ENCODE measurements around the gene DGKD.

DGKD gene

DNA sequence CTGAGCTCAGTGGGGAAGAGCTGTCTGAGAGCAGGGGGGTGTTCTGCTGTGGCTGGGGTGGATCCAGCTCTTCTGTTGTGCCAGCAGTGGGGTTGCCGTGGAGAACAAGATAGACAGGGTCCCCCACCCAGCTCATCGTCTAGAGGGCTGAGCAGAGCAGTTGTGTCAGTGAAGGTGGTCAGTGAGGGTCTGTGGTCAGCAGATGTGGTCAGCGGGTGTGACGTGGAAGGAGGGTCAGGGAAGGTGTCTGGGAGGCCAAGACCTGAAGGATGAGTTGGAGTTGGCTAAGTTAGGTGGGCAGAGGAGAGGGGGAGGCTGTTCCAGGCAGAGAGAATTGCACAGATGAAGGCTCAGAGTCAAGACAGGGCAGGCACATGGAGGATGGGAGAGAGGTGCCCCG lies 103.1 kb downstream of the DGKD start:
- TF ChIP-seq, protein P1, sequence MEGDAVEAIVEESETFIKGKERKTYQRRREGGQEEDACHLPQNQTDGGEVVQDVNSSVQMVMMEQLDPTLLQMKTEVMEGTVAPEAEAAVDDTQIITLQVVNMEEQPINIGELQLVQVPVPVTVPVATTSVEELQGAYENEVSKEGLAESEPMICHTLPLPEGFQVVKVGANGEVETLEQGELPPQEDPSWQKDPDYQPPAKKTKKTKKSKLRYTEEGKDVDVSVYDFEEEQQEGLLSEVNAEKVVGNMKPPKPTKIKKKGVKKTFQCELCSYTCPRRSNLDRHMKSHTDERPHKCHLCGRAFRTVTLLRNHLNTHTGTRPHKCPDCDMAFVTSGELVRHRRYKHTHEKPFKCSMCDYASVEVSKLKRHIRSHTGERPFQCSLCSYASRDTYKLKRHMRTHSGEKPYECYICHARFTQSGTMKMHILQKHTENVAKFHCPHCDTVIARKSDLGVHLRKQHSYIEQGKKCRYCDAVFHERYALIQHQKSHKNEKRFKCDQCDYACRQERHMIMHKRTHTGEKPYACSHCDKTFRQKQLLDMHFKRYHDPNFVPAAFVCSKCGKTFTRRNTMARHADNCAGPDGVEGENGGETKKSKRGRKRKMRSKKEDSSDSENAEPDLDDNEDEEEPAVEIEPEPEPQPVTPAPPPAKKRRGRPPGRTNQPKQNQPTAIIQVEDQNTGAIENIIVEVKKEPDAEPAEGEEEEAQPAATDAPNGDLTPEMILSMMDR (IDR thresholded peaks at IDR 0.05; ENCODE audit: insufficient read depth, low read length), result no peak
- no peak for TF ChIP-seq POLR2AphosphoS5 (IDR thresholded peaks at IDR 0.05; ENCODE audit: low read depth)
- TF ChIP-seq GABPA (IDR thresholded peaks at IDR 0.05; ENCODE audit: low read depth), result no peak
- no peak for TF ChIP-seq SPI1 (IDR thresholded peaks at IDR 0.05; ENCODE audit: borderline replicate concordance, low read depth)
- no peak for DNase-seq (ENCODE audit: low read depth in 1 of 2, low spot score in 1 of 2)
- no peaks in the 10 kb centered on the region for H3K27me3 ChIP-seq (ENCODE audit: insufficient read depth, poor library complexity, severe bottlenecking)
- no peak overlapping the region for H3K4me3 ChIP-seq (replicated peaks; ENCODE audit: insufficient read depth, low read length)
- H3K27ac ChIP-seq (replicated peaks), result no peak overlapping the region

DNA sequence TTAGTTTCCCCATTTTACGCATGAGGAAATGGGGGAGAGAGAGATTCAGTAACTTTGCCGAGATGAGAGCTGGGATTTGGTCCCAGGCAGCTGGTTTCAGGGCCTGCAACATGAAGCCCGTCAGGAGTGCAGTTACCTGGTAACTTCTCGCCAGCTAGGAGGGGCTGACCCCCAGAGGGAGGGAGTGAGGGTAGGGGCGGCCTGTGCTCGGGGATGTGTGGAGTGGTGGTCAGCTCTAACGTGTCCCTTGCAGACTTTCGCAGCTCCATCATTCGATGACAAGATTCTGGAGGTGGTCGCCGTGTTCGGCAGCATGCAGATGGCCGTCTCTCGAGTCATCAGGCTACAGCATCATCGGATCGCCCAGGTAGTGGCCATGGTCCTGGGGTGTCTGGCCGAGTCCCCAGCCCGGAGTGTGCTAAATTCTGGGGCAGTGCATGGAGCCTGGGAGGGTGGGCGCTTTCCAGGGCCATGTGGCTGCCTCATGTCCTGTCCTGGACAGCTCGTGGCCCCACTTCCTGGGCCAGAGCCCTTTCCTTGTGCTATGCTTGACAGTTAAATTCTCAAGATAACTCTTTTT lies 103.8 kb downstream of the DGKD start:
- TF ChIP-seq POLR2AphosphoS5 (IDR thresholded peaks at IDR 0.05; ENCODE audit: low read depth) (no peak), GABPA (IDR thresholded peaks at IDR 0.05; ENCODE audit: low read depth) (no peak), REST (IDR thresholded peaks at IDR 0.05; ENCODE audit: insufficient replicate concordance, low read depth) (no peak), SPI1 (IDR thresholded peaks at IDR 0.05; ENCODE audit: borderline replicate concordance, low read depth) (no peak)
- TF ChIP-seq, protein P1 (IDR thresholded peaks at IDR 0.05; ENCODE audit: insufficient read depth, low read length), result no peak
- DNase-seq (ENCODE audit: low read depth in 1 of 2, low spot score in 1 of 2), result no peak

GRCh38 chr2:233458826-233459225 lies 104.5 kb downstream of the DGKD start:
- Histone ChIP-seq H3K27me3 (ENCODE audit: insufficient read depth, poor library complexity, severe bottlenecking) (no peaks in the 10 kb centered on the region), H3K4me3 (replicated peaks; ENCODE audit: insufficient read depth, low read length) (no peak overlapping the region), H3K27ac (replicated peaks) (no peak overlapping the region)
- TF ChIP-seq, protein P1 (IDR thresholded peaks at IDR 0.05; ENCODE audit: insufficient read depth, low read length), result no peak
- TF ChIP-seq SPI1 (IDR thresholded peaks at IDR 0.05; ENCODE audit: borderline replicate concordance, low read depth) (no peak), POLR2AphosphoS5 (IDR thresholded peaks at IDR 0.05; ENCODE audit: low read depth) (no peak), REST (IDR thresholded peaks at IDR 0.05; ENCODE audit: insufficient replicate concordance, low read depth) (no peak), GABPA (IDR thresholded peaks at IDR 0.05; ENCODE audit: low read depth) (no peak)
- no peak for DNase-seq (ENCODE audit: low read depth in 1 of 2, low spot score in 1 of 2)

More for the DNA sequence above, 103.8 kb downstream of the DGKD start:
- Histone ChIP-seq H3K27me3 (ENCODE audit: insufficient read depth, poor library complexity, severe bottlenecking) (no peaks in the 10 kb centered on the region), H3K27ac (replicated peaks) (no peak overlapping the region), H3K4me3 (replicated peaks; ENCODE audit: insufficient read depth, low read length) (no peak overlapping the region)

GRCh38 chr2:233459426-233459825 lies 105.1 kb downstream of the DGKD start:
- no peak for TF ChIP-seq REST (IDR thresholded peaks at IDR 0.05; ENCODE audit: insufficient replicate concordance, low read depth)
- no peak for TF ChIP-seq GABPA (IDR thresholded peaks at IDR 0.05; ENCODE audit: low read depth)
- TF ChIP-seq SPI1 (IDR thresholded peaks at IDR 0.05; ENCODE audit: borderline replicate concordance, low read depth), result no peak
- no peaks in the 10 kb centered on the region for H3K27me3 ChIP-seq (ENCODE audit: insufficient read depth, poor library complexity, severe bottlenecking)
- H3K4me3 ChIP-seq (replicated peaks; ENCODE audit: insufficient read depth, low read length), result no peak overlapping the region
- H3K27ac ChIP-seq (replicated peaks), result no peak overlapping the region
- no peak for DNase-seq (ENCODE audit: low read depth in 1 of 2, low spot score in 1 of 2)
